Tibial artery (tissue), 4 donors: Measurements from ENCODE around the gene POLR3B.
"Not testable (repeated sequence)": the region's sequence is repeated elsewhere in the genome, so short reads cannot be mapped to it uniquely, and the experiment has no call there.

Source experiments
- DNase-seq, 2 donors: peaks; one replicate each; pipeline ENCODE4 v3.0.0-alpha.2; 2019
- H3K27ac ChIP-seq, 2 donors: fragments of 200-600 bp; sonication (generic) in 1 of 2; 1 replicate in 1 of 2; 2 replicates in 1 of 2; pipeline ENCODE4 v1.5.1; 2018 to 2019; ENCODE audit warnings: mild to moderate bottlenecking in 1 of 2
- H3K27me3 ChIP-seq, 2 donors: fragments of 200-600 bp; sonication (generic) in 1 of 2; one replicate each; pipeline versions ENCODE4 v1.5.1 to v1.6.0; 2016 to 2019
- H3K36me3 ChIP-seq, 3 donors: fragments of 200-600 bp; sonication (generic) in 2 of 3; one replicate each; pipeline ENCODE4 v1.5.1; 2016 to 2019; ENCODE audit warnings: mild to moderate bottlenecking in 2 of 3
- H3K4me1 ChIP-seq, 4 donors: fragments of 200-600 bp; sonication (generic) in 2 of 4; 1 replicate in 3 of 4; 2 replicates in 1 of 4; pipeline ENCODE4 v1.5.1; 2016 to 2019
- H3K4me3 ChIP-seq, 2 donors: fragments of 200-600 bp; sonication (generic) in 1 of 2; 1 replicate in 1 of 2; 2 replicates in 1 of 2; pipeline ENCODE4 v1.5.1; 2018 to 2019; ENCODE audit warnings: mild to moderate bottlenecking in 2 of 2
- H3K9me3 ChIP-seq, 3 donors: fragments of 200-600 bp; sonication (generic) in 1 of 3; one replicate each; pipeline ENCODE4 v1.5.1; 2016 to 2019
- intact Hi-C: fragments of 100-400 bp; cut with DNase I; formaldehyde crosslinking; loops from one replicate; pipeline ENCODE4 v1.15.0; 2023; ENCODE audit warnings: low total_unique reads
- TF ChIP-seq, protein P1 (sequence below), 2 experiments: fragments of 200-600 bp in 1 of 2; fragments of 450-650 bp in 1 of 2; IDR thresholded peaks; one replicate each; pipeline ENCODE4 v1.5.1; 2017 to 2019; ENCODE audit warnings: antibody characterized with exemption in 2 of 2, mild to moderate bottlenecking in 1 of 2, moderate library complexity in 1 of 2

POLR3B gene

DNA sequence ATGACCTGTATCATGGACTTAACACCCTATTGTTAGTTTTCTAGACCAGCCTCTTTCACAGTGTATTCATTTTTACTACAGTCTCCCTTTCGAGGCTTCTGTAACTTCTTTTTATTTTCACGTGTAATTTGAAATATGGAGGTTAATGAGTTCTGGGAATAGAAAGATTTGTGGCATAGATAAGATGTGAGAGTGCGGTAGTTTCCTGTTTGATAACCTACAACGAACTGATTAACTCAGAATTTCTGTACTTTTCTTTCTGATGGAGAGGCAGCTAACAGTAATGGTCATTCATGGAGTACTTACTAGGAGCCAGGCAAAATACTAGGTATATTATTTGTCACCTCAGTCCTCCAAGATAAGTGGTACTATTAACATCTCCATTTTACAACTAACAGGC lies 21.2 kb downstream of the POLR3B start:
- Histone ChIP-seq H3K36me3 (peaks cover 42 to 63% (median 58%) of the 10 kb centered on the region in 3 donors), H3K4me3 (no peak overlapping the region), H3K4me1 (no peaks in the 10 kb centered on the region), H3K27me3 (no peaks in the 10 kb centered on the region), H3K27ac (no peak overlapping the region), H3K9me3 (peaks cover 0 to 3% (median 0%) of the 10 kb centered on the region in 3 donors)
- TF ChIP-seq, protein P1, sequence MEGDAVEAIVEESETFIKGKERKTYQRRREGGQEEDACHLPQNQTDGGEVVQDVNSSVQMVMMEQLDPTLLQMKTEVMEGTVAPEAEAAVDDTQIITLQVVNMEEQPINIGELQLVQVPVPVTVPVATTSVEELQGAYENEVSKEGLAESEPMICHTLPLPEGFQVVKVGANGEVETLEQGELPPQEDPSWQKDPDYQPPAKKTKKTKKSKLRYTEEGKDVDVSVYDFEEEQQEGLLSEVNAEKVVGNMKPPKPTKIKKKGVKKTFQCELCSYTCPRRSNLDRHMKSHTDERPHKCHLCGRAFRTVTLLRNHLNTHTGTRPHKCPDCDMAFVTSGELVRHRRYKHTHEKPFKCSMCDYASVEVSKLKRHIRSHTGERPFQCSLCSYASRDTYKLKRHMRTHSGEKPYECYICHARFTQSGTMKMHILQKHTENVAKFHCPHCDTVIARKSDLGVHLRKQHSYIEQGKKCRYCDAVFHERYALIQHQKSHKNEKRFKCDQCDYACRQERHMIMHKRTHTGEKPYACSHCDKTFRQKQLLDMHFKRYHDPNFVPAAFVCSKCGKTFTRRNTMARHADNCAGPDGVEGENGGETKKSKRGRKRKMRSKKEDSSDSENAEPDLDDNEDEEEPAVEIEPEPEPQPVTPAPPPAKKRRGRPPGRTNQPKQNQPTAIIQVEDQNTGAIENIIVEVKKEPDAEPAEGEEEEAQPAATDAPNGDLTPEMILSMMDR (IDR thresholded peaks at IDR 0.05) = no peak
- no peak for DNase-seq
- intact Hi-C loops = no loop called here

DNA sequence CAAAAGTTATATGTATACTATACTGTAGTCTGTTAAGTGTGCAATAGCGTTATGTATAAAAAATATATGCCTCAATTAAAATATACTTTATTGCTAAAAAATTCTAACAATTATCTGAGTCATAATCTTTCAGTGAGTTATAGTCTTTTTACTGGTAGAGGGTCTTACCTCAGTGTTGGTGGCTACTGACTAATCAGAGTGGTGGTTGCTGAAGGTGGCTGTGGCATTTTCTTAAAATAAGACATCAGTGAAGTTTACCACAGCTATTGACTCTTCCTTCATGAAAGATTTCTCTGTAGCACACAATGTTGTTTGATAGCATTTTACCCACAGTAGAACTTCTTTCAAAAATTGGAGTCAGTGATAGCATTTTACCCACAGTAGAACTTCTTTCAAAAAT lies 23.4 kb downstream of the POLR3B start:
- Histone ChIP-seq H3K36me3 (peaks cover 42 to 64% (median 55%) of the 10 kb centered on the region in 3 donors), H3K27ac (no peak overlapping the region)
- DNase-seq = no peak

DNA sequence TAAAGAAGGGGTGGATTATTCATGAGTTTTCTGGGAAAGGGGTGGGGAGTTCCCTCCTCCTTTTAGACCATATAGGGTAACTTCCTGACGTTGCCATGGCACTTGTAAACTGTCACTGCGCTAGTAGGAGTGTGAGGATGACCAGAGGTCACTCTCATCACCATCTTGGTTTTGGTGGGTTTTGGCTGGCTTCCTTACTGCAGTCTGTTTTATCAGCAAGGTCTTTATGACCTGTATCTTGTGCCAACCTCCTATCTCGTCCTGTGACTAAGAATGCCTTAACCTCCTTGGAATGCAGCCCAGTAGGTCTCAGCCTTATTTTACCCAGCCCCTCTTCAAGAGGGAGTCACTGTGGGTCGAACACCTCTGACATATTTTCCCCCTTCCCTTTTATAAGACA lies 24.3 kb downstream of the POLR3B start:
- intact Hi-C loops, H3K27me3 ChIP-seq, H3K4me3 ChIP-seq, H3K9me3 ChIP-seq, H3K4me1 ChIP-seq, H3K27ac ChIP-seq, DNase-seq: not testable (repeated sequence)
- peaks cover 40 to 55% (median 46%) of the 10 kb centered on the region in 3 donors for H3K36me3 ChIP-seq

More for the DNA sequence above, 23.4 kb downstream of the POLR3B start:
- Histone ChIP-seq H3K4me3 (no peak overlapping the region), H3K4me1 (no peaks in the 10 kb centered on the region), H3K27me3 (no peaks in the 10 kb centered on the region), H3K9me3 (peaks cover 0 to 3% (median 0%) of the 10 kb centered on the region in 3 donors)
- intact Hi-C loops = no loop called here
- TF ChIP-seq, protein P1 (IDR thresholded peaks at IDR 0.05) = no peak

DNA sequence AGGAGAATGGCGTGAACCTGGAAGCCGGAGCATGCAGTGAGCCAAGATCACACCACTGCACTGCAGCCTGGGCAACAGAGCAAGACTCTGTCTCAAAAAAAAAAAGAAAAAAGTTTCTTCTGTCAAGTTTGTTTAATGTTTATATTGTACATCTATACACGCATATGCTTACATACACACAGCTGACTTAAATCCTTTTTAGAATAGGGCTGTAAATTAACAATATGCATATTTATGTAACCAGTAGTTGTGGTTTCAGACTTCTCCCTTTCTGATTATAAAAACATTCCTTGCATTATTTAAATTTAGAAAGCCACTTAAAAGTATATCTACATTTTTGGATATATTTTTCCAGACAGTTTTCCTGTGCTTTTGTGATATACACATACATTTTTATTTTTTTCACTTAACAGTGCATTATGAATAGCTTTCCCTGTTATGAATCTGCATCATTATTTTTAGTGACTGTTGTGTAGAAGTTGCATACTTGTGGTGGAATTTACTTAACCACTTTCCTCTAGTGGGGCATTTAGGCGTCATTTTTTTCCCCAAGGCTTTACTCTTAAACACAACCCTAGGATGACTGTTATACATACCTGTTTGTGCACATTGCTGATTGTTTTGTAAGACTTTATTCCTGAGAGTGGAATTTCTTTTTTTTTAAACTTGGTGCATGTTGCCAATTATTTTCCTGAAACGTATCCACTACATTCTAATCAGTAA lies 29.4 kb downstream of the POLR3B start:
- Histone ChIP-seq H3K27ac (no peak overlapping the region), H3K4me3 (no peak overlapping the region), H3K9me3 (peaks cover 0 to 3% (median 0%) of the 10 kb centered on the region in 3 donors), H3K27me3 (no peaks in the 10 kb centered on the region), H3K36me3 (peaks cover 13 to 26% (median 21%) of the 10 kb centered on the region in 3 donors), H3K4me1 (no peaks in the 10 kb centered on the region)
- intact Hi-C loops = loop anchor here (2.0 to 5.0 kb wide), 2 partner anchors 454 to 530 kb away; no protein-coding TSS in a partner anchor
- no peak for DNase-seq
- TF ChIP-seq, protein P1 (IDR thresholded peaks at IDR 0.05) = no peak

DNA sequence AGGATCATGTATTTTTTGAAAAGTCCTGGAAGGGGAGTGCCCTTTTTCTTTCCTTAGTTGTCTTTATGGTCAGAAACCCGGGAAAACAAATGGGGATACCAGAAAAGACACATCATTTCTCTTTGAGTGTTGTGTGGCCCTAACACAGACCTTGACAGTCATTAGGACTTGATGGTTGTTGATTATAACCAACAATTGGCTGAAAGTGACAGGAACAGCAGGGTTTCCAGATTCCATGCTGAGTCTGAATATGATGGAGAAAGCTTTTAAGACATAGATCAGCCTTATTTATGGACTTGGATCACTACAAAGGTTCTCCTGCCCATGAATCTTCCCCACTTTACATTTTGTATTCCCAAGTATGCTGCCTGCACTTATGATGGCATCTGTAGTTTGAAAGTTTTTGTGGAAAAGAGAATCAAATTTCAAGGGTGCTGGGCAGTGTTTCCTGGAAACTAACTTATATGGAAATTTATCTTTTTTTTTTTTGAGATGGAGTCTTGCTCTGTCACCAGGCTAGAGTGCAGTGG lies 30.4 kb downstream of the POLR3B start:
- Histone ChIP-seq H3K36me3 (peaks cover 7 to 19% (median 12%) of the 10 kb centered on the region in 3 donors), H3K4me3 (no peak overlapping the region), H3K27me3 (no peaks in the 10 kb centered on the region), H3K4me1 (no peaks in the 10 kb centered on the region), H3K27ac (no peak overlapping the region), H3K9me3 (no peaks in the 10 kb centered on the region)
- TF ChIP-seq, protein P1 (IDR thresholded peaks at IDR 0.05) = no peak
- DNase-seq = no peak
- intact Hi-C loops = loop anchor here (2.0 to 5.0 kb wide), 2 partner anchors 453 to 529 kb away; no protein-coding TSS in a partner anchor

DNA sequence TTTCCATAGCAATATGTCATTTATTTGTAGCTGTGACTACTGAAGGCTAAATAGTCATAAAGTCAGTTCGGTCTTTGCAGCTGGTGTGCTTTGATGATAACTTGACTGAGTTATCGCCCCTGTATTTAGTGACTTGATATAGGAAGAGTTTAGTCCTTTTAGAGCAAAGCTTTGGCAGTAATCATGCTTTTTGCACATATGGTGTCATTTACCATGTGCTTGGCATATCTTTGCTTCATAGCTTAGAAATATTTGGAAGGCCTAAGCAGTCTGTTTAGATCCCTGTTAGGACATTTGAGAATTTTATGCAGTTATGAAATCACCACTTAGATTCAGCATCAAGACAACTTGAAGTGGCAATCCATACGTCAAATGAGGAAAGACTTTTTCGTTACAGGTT lies 31.6 kb downstream of the POLR3B start:
- peaks cover 12 to 23% (median 13%) of the 10 kb centered on the region in 3 donors for H3K36me3 ChIP-seq
- no peak overlapping the region for H3K4me3 ChIP-seq
- H3K4me1 ChIP-seq = no peaks in the 10 kb centered on the region
- no peaks in the 10 kb centered on the region for H3K9me3 ChIP-seq
- no peaks in the 10 kb centered on the region for H3K27me3 ChIP-seq
- intact Hi-C loops = loop anchor here (5.0 kb wide), 1 partner anchor 528 kb away; no protein-coding TSS in a partner anchor
- no peak overlapping the region for H3K27ac ChIP-seq
- TF ChIP-seq, protein P1 (IDR thresholded peaks at IDR 0.05) = no peak
- DNase-seq = no peak
